Neuronal stem cell (in vitro differentiated cells): ENCODE results near the gene MECP2.
A peak's percentile ranks its signal among the peaks of the same experiment; 100 is the strongest.

Experiments
- DNase-seq: peaks from one replicate; pipeline ENCODE4 v3.0.0-alpha.2; 2013; ENCODE audit warnings: low spot score
- H2AFZ ChIP-seq: one replicate; pipeline ENCODE4 v1.6.1; 2013; ENCODE audit warnings: mild to moderate bottlenecking, low read length, inconsistent platforms
- H2AK5ac ChIP-seq: 2 replicates; pipeline ENCODE4 v1.6.1; 2013; ENCODE audit warnings: low read depth, mild to moderate bottlenecking, inconsistent platforms, low read length, moderate library complexity, mixed read lengths
- H2BK120ac ChIP-seq: 2 replicates; pipeline ENCODE4 v1.6.1; 2013; ENCODE audit warnings: low read depth, mild to moderate bottlenecking, inconsistent platforms, low read length, moderate library complexity, mixed read lengths
- H2BK12ac ChIP-seq: one replicate; pipeline ENCODE4 v1.6.1; 2013; ENCODE audit warnings: low read length, inconsistent platforms
- H2BK15ac ChIP-seq: 2 replicates; pipeline ENCODE4 v1.6.1; 2013; ENCODE audit warnings: mild to moderate bottlenecking, low read length, inconsistent platforms, mixed read lengths
- H2BK5ac ChIP-seq: one replicate; pipeline ENCODE4 v1.6.1; 2013; ENCODE audit warnings: inconsistent platforms, mild to moderate bottlenecking, low read length, moderate library complexity
- H3K14ac ChIP-seq: one replicate; pipeline ENCODE4 v1.6.1; 2013; ENCODE audit warnings: low read length, inconsistent platforms
- H3K18ac ChIP-seq: 2 replicates; pipeline ENCODE4 v1.6.1; 2013; ENCODE audit warnings: low read length, inconsistent platforms
- H3K23ac ChIP-seq: 2 replicates; pipeline ENCODE4 v1.6.1; 2013; ENCODE audit warnings: low read depth, mild to moderate bottlenecking, mixed read lengths, low read length, inconsistent platforms; ENCODE audit not compliant: poor library complexity
- H3K27ac ChIP-seq: replicated peaks from 3 replicates; pipeline ENCODE4 v1.5.1; 2013; ENCODE audit warnings: low read length, inconsistent platforms
- H3K27me3 ChIP-seq, 3 experiments: 2 replicates each; pipeline ENCODE4 v1.6.1; 2013; ENCODE audit warnings: low read length in 3 of 3, mild to moderate bottlenecking in 2 of 3, inconsistent platforms in 1 of 3, low read depth in 1 of 3, mixed read lengths in 1 of 3, moderate library complexity in 1 of 3; ENCODE audit not compliant: control insufficient read depth in 3 of 3, insufficient read depth in 3 of 3
- H3K36me3 ChIP-seq, 2 donors: replicated peaks in 1 of 2; 2 replicates each; pipeline ENCODE4 v1.6.1; 2013; ENCODE audit warnings: low read length in 2 of 2; ENCODE audit not compliant: control insufficient read depth in 2 of 2, insufficient read depth in 2 of 2
- H3K4ac ChIP-seq: 2 replicates; pipeline ENCODE4 v1.6.1; 2013; ENCODE audit warnings: inconsistent platforms, mild to moderate bottlenecking, low read length, moderate library complexity
- H3K4me1 ChIP-seq, 2 donors: 1 replicate in 1 of 2; 2 replicates in 1 of 2; pipeline ENCODE4 v1.6.1; 2013; ENCODE audit warnings: low read length in 2 of 2, low read depth in 1 of 2; ENCODE audit not compliant: control insufficient read depth in 2 of 2, insufficient read depth in 1 of 2
- H3K4me2 ChIP-seq: one replicate; pipeline ENCODE4 v1.6.1; 2013; ENCODE audit warnings: mild to moderate bottlenecking, low read length, inconsistent platforms; ENCODE audit not compliant: insufficient read depth, poor library complexity, severe bottlenecking
- H3K4me3 ChIP-seq, 2 donors: 2 replicates each; pipeline ENCODE4 v1.5.1; 2013; ENCODE audit warnings: low read length in 2 of 2, mild to moderate bottlenecking in 2 of 2, inconsistent platforms in 1 of 2, moderate library complexity in 1 of 2
- H3K79me1 ChIP-seq: one replicate; pipeline ENCODE4 v1.6.1; 2013; ENCODE audit warnings: low read depth, mild to moderate bottlenecking, inconsistent platforms, low read length, moderate library complexity
- H3K9ac ChIP-seq: one replicate; pipeline ENCODE4 v1.6.1; 2013; ENCODE audit warnings: mild to moderate bottlenecking, low read depth, low read length, inconsistent platforms; ENCODE audit not compliant: poor library complexity
- H3K9me3 ChIP-seq, 2 donors: replicated peaks in 1 of 2; 2 replicates each; pipeline versions ENCODE3 to v1.6.1; 2013; ENCODE audit warnings: low read length in 2 of 2, mild to moderate bottlenecking in 2 of 2, inconsistent platforms in 1 of 2, low read depth in 1 of 2, mixed read lengths in 1 of 2, moderate library complexity in 1 of 2; ENCODE audit not compliant: control insufficient read depth in 2 of 2, insufficient read depth in 1 of 2
- H4K8ac ChIP-seq: one replicate; pipeline ENCODE4 v1.6.1; 2013; ENCODE audit warnings: low read depth, mild to moderate bottlenecking, inconsistent platforms, low read length, moderate library complexity
- H4K91ac ChIP-seq: one replicate; pipeline ENCODE4 v1.6.1; 2013; ENCODE audit warnings: low read length, low read depth, mild to moderate bottlenecking, inconsistent platforms; ENCODE audit not compliant: poor library complexity
- WGBS, 2 donors: extraction: QIAGEN DNeasy Blood & Tissue Kit; methylation state at CpG; one replicate each; pipeline ENCODE4 v1.1.7; 2013; ENCODE audit warnings: missing lambda C conversion rate in 2 of 2, mixed read lengths in 1 of 2; ENCODE audit not compliant: insufficient read length in 2 of 2, insufficient replicate concordance in 1 of 2; ENCODE audit errors: extremely low coverage in 2 of 2; 5-methylcytosine and 5-hydroxymethylcytosine counted together

Gene MECP2

DNA sequence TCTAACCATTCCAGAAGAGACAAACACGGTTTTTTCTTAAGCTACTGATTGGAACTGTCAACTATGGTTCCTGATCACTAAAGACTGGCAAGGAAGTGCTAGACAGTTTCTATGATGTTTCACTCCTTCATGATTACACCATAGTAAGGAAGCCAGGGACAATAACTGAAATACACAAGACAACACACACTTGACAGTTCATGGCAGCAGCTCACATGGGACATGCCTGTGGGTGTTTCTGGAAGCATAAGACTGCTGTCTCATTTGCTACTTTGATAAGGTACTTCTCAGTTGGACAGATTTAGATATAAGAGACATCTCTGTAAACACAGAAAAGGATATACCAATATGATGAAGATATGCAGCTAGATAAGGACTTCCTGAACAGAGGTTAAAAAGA is 69.5 kb downstream of the MECP2 start:
- H3K36me3 ChIP-seq = peaks cover 13 to 70% of the 10 kb centered on the region in 2 donors
- DNase-seq = no peak
- H4K8ac ChIP-seq = no peak overlapping the region
- no peak overlapping the region for H2BK12ac ChIP-seq
- no peak overlapping the region for H2BK15ac ChIP-seq
- no peak overlapping the region for H3K4ac ChIP-seq
- WGBS, 2 donors = no CpG with 5 or more reads among the region's 1 CpG
- H2AFZ ChIP-seq = no peak overlapping the region
- H3K18ac ChIP-seq = no peak overlapping the region
- H3K4me2 ChIP-seq = no peak overlapping the region
- H3K14ac ChIP-seq = no peak overlapping the region
- peaks cover 0 to 3% of the 10 kb centered on the region in 2 donors for H3K4me1 ChIP-seq
- H3K79me1 ChIP-seq = peaks cover 1% of the 10 kb centered on the region
- H2BK120ac ChIP-seq = no peak overlapping the region
- no peak overlapping the region for H3K27ac ChIP-seq
- H3K9me3 ChIP-seq = no peaks in the 10 kb centered on the region
- H2BK5ac ChIP-seq = no peak overlapping the region
- H3K9ac ChIP-seq = no peak overlapping the region
- no peak overlapping the region for H3K4me3 ChIP-seq
- H4K91ac ChIP-seq = no peak overlapping the region
- H3K23ac ChIP-seq = no peak overlapping the region
- H3K27me3 ChIP-seq = peaks cover 0 to 73% (median 0%) of the 10 kb centered on the region in 3 experiments
- H2AK5ac ChIP-seq = no peak overlapping the region

DNA sequence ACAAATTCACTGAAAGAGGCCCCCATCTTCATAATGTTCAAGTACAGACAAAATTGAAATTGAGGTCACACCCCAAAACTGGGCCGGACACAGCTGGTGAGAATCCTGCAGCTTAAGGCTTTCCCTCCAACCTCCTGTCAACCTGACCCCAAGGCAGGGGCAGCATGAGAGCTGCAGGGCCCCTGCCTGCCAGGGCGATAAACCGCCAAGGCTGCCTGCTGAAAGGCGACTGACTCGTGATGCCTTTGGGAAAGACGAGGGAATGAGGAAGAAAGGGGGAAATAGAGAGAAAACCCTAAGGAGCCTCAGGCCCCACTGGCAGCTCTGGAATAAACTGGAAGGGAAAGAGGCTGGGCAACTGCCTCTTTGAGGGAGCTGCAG is 70.5 kb downstream of the MECP2 start:
- no peak overlapping the region for H4K8ac ChIP-seq
- no peak overlapping the region for H2BK5ac ChIP-seq
- no peak overlapping the region for H2BK15ac ChIP-seq
- peaks cover 3% of the 10 kb centered on the region for H3K79me1 ChIP-seq
- no CpG with 5 or more reads among the region's 6 CpGs for WGBS, 2 donors
- DNase-seq = no peak
- H4K91ac ChIP-seq = no peak overlapping the region
- no peak overlapping the region for H3K14ac ChIP-seq
- peaks cover 3 to 7% of the 10 kb centered on the region in 2 donors for H3K4me1 ChIP-seq
- H3K9me3 ChIP-seq = no peaks in the 10 kb centered on the region
- no peak overlapping the region for H3K4me2 ChIP-seq
- H2AK5ac ChIP-seq = no peak overlapping the region
- H3K27me3 ChIP-seq = peaks cover 0 to 72% (median 0%) of the 10 kb centered on the region in 3 experiments
- peaks cover 11 to 60% of the 10 kb centered on the region in 2 donors for H3K36me3 ChIP-seq
- no peak overlapping the region for H2BK120ac ChIP-seq
- H2AFZ ChIP-seq = no peak overlapping the region
- no peak overlapping the region for H3K4ac ChIP-seq
- H3K4me3 ChIP-seq = no peak overlapping the region
- H3K9ac ChIP-seq = no peak overlapping the region
- H2BK12ac ChIP-seq = no peak overlapping the region
- no peak overlapping the region for H3K18ac ChIP-seq
- H3K23ac ChIP-seq = no peak overlapping the region
- H3K27ac ChIP-seq = no peak overlapping the region

DNA sequence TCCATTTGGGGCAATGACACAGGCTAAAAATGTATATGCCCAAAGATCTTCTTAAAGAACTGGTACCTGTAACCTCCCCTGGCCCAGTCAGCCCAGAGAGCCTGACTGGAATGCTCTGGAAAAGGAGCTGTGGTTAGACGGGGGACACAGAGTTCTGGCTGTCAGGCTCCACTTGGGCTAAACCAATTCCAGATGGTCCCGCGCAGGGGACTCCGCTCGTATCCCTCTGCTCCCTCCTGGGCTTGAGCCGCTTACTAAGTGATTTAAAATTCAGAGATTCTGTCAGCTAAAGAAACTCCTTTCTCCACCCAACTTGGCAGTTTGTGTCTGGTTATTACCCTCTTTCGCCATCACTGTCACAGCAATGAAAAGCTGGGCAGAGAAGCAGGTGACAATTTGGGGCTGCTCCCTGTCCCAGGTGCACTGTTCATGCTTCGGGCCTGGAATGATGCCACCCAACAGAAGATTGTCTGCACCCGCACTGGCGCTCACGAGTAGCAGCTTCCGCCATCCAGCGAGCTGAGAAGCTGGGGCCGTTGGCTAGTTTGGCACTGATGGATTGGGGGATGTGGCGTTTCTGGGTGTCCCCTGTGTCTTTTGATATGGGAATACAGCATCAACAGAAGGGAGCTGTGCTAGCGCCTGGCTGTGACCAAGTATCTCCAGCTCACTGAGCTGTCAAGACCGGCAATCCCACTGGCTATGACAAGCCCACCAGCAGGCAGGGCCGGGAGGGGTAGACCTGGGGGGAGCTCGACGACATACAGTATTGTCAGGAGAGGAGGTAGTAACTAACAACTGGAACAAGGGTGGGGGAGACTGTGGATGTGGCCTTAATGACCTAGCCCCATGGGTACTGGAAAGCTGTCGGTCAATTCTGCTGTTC is 71.1 kb downstream of the MECP2 start:
- no CpG with 5 or more reads among the region's 21 CpGs for WGBS, 2 donors
- peaks cover 3 to 7% of the 10 kb centered on the region in 2 donors for H3K4me1 ChIP-seq
- no peak overlapping the region for H2BK120ac ChIP-seq
- no peak overlapping the region for H3K14ac ChIP-seq
- no peak overlapping the region for H2BK5ac ChIP-seq
- no peak overlapping the region for H2AK5ac ChIP-seq
- H2AFZ ChIP-seq = no peak overlapping the region
- H3K27me3 ChIP-seq = peaks cover 0 to 70% (median 0%) of the 10 kb centered on the region in 3 experiments
- no peak overlapping the region for H4K91ac ChIP-seq
- no peak overlapping the region for H4K8ac ChIP-seq
- peaks cover 8 to 54% of the 10 kb centered on the region in 2 donors for H3K36me3 ChIP-seq
- H3K9ac ChIP-seq = no peak overlapping the region
- no peak overlapping the region for H3K18ac ChIP-seq
- no peak overlapping the region for H3K4ac ChIP-seq
- H3K79me1 ChIP-seq = peaks cover 3% of the 10 kb centered on the region
- H2BK15ac ChIP-seq = no peak overlapping the region
- H3K4me3 ChIP-seq = no peak overlapping the region
- no peaks in the 10 kb centered on the region for H3K9me3 ChIP-seq
- H2BK12ac ChIP-seq = no peak overlapping the region
- H3K27ac ChIP-seq = no peak overlapping the region
- DNase-seq = no peak
- H3K4me2 ChIP-seq = no peak overlapping the region
- no peak overlapping the region for H3K23ac ChIP-seq

DNA sequence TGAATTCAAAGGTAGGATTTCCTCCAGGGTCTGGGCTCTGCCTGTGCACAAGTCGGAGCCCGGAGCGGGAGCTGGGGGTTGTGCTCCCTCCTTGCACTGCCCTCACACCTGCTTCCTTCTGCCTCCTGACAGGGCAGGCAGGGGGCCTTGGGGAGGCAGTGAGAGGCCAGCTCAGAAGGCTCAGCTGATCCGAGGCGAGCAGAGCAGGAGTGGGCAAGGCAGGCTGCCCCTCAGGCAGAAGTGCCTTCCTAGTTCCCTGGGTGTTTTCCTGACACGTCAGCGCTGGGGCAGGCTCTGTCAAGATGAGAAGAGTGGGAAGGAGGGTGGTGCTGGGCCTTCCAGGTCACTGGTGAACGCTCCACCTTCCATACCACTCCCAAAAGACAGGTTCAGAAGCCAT is 72.3 kb downstream of the MECP2 start:
- peak overlapping the region; percentile 44 for H3K9ac ChIP-seq
- H2BK12ac ChIP-seq = no peak overlapping the region
- no peaks in the 10 kb centered on the region for H3K9me3 ChIP-seq
- H3K36me3 ChIP-seq = peaks cover 6 to 44% of the 10 kb centered on the region in 2 donors
- no peak overlapping the region for H2BK5ac ChIP-seq
- H3K27ac ChIP-seq = no peak overlapping the region
- peaks cover 3% of the 10 kb centered on the region for H3K79me1 ChIP-seq
- H3K14ac ChIP-seq = no peak overlapping the region
- no peak overlapping the region for H2BK15ac ChIP-seq
- no peak overlapping the region for H4K8ac ChIP-seq
- H4K91ac ChIP-seq = no peak overlapping the region
- no peak overlapping the region for H2AFZ ChIP-seq
- H3K4me1 ChIP-seq = peaks cover 7 to 14% of the 10 kb centered on the region in 2 donors
- no peak overlapping the region for H2BK120ac ChIP-seq
- H3K18ac ChIP-seq = no peak overlapping the region
- peaks cover 0 to 69% (median 0%) of the 10 kb centered on the region in 3 experiments for H3K27me3 ChIP-seq
- DNase-seq = no peak
- no peak overlapping the region for H3K4ac ChIP-seq
- no peak overlapping the region for H3K4me3 ChIP-seq
- H3K23ac ChIP-seq = no peak overlapping the region
- H2AK5ac ChIP-seq = no peak overlapping the region
- WGBS, 2 donors = no CpG with 5 or more reads among the region's 8 CpGs
- no peak overlapping the region for H3K4me2 ChIP-seq
